Non-pigmented ciliary epithelial cell (primary cell): Measurements from ENCODE around the gene TRIM39.

Experiments used
- DNase-seq: peaks from one replicate; pipeline ENCODE4 v3.0.0-alpha.2; 2010; ENCODE audit warnings: low read depth

TRIM39 gene

DNA sequence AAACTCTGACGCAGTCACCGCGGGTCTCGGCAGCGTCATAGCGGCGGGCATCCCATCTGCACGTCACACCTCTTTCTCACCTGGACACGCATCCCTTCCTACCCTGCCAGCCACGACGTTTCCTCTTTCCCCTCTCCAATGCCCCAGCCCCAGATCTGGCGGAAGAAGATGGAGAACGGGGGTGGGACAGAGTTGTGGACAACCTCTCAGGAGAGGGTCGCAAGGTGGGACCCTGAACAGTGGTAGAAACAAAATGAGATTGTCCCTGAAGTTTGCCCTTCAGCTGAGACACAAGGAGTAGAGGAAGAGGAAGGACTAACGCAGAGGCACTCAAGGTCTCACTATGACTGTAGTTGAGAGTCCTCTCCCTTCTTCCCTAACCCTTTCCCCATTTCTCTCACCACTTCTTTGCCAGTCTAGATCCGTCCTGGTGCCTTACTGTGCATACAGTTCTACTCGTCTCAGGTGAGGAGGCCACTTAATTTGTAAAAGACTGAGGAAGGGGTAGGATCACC is 562 bp downstream of the TRIM39 start:
- DNase-seq, result no peak

DNA sequence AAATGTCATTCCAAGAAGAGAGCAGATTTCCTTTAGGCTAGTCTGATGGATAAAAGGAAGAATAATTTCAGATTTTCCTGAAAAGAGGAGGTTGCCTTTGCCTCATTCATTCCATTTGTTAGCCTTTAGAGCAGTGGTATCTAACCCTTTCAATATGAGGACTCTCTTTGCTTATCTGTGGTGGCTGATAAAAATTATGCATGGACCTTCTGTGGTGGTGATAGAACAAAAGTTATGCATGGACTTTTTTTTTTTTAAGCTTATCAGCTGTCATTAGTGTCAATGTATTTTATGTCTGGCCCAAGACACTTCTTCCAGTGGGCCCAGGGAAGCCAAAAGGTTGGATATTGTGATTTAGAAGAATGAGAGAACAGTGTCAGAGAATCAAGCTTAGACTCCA is 1.7 kb downstream of the TRIM39 start:
- DNase-seq, result no peak

DNA sequence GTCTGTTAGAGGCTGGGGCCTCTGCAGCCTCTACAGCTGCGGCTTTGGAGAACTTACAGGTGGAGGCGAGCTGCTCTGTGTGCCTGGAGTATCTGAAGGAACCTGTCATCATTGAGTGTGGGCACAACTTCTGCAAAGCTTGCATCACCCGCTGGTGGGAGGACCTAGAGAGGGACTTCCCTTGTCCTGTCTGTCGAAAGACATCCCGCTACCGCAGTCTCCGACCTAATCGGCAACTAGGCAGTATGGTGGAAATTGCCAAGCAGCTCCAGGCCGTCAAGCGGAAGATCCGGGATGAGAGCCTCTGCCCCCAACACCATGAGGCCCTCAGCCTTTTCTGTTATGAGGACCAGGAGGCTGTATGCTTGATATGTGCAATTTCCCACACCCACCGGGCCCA is 2.6 kb downstream of the TRIM39 start:
- no peak for DNase-seq

DNA sequence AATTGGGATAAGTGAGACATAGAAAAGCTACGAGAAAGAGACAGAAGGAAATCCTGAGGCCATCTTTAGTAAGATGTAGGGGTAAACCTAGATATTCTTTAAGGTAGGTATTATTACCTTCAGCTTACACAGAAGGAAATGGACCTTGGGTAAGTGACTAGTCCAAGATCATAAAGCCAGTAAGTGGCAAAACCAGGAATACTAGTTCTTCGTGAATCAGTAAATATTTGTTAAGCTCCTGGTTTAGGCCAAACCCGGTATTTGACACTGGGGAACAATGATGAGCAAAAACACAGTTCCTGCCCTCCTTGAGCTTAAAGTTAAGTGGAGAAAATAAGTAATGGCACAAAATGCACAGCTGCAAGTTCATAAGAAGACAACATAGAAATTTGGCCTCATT is 5.3 kb downstream of the TRIM39 start:
- no peak for DNase-seq

DNA sequence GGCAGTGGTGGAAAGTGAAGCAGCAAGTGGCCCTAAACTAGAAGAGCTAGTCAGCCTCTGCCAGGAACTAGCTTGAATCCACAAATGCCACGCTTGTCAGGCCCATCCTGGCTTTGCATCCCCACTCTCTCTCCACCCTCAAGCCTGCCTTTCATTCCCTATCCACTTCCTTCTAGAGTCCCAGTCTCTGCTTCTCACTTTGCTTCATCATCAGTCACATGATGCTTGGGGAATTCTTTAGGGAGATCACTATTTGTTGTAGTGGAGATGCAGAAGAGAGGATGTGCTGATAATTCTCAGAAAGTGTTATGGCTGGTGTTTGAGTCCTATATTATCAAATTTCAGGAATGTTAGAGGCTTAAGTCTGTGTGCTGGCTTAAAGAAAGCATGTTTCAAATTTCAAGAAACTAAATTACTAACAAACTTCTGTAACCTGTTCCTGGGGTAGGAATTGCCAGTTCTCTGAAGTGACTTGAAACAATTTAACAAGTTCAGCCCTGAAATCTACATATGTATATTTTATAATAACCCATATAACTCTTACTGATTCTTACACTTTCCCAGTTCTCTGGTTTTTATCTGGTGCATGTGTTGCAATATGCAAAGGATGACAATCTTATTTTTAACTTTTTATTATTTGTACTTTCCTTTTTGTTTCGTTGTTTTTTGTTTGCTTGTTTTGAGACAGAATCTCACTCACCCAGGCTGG is 7.5 kb downstream of the TRIM39 start:
- no peak for DNase-seq

DNA sequence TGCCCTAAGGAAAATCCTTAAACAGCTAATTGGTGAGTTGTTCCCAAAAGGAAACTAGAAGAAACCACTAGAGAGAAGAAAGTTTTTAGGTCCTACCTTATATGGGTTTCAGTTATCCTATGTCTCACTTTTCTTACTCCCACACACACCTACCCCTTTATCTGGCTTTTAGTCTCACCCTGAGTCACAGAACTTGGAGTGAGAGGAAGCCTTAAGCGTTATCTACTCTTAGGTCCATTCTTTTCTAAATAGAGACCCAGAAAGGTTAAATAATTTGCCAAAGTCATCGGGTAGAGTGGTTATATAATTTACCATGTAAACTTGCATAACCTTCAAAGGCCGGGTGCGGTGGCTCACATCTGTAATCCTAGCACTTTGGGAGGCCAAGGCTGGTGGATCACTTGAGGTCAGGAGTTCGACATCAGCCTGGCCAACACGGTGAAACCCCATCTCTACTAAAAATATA is 13.9 kb downstream of the TRIM39 start:
- no peak for DNase-seq

DNA sequence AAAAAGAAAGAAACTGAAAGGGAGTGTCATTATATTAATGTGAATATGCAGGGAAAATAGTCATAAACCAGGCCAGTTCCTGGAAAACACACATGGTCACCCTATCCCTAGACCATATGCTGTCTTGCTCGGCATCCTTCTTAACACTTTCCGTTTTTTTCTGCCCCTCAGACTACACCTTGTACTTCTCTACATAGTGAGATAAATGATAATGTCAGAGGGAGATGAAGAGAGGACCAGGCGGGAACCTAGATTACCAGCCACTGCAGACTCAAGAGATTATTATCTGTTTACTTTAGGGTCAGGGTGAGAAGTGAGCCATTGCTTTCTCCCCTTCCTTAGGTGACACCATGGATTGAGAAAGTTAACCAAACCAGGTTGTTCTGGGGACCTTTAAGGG is 14.5 kb downstream of the TRIM39 start:
- no peak for DNase-seq

DNA sequence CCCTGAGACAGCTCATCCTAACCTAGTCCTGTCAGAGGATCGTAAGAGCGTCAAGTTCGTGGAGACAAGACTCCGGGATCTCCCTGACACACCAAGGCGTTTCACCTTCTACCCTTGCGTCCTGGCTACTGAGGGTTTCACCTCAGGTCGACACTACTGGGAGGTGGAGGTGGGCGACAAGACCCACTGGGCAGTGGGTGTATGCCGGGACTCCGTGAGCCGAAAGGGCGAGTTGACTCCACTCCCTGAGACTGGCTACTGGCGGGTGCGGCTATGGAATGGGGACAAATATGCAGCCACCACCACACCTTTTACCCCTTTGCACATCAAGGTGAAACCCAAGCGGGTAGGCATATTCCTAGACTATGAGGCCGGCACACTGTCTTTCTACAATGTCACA is 15.0 kb downstream of the TRIM39 start:
- no peak for DNase-seq

DNA sequence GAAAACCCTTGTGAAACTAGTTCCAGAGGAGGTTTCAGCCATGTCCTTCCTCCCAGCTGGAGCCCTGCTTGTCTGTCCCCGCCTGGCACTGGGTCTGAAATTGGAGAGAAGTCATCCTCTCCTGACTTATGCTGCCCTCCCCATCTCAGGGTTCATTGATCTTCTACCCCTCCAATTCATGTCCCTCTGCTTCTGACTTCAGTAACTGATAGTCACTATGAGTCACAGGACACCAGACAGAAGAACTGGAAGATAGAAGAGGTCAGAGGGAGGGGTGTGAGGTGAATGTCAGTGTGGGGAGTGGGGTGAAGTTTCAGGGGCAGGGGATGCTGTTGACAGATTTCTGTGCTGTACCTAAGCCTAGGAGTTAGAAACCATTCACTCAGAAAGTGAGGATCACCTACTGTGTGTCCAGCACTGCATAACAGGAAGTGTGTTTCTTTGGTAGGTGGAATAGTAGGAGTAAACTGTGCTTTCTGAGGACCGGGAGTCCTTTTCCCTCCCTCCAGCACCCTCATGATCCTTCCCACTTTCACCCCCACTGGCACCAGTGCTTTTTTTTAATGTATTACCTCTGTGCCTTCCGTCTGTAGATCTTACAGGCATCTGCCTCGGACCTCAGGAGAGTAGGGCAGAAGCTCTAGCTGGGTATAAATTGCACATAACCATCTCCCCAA is 17.6 kb downstream of the TRIM39 start:
- DNase-seq, result no peak

DNA sequence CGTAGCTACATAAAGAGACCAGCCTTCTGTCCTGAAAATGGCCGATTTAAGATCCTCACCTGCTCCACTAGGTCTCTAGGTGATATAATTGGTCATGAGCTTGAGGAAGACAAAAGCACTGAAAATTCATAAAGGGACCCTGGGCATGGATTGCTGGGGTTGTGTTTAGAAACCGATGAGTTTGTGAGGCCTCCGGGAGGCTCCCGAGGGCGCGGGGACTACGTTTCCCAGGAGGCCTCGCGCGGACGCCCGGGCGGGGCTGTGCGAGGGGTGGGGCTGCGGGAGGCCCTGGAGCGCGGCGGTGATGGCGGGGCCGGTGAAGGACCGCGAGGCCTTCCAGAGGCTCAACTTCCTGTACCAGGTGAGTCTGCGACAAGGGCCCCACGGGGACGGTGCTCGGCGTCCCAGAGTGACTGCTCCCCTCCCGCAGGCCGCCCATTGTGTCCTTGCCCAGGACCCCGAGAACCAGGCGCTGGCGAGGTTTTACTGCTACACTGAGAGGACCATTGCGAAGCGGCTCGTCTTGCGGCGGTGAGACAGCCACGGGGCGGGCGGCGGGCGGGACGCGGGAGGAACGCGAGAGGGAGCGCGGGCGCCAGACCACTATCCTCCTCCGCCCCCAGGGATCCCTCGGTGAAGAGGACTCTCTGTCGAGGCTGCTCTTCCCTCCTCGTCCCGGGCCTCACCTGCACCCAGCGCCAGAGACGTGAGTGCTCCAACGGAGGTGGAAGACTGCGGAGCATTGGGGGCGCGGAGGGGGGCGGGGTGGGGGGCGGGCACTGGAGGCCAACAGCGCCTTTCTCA is 18.3 kb downstream of the TRIM39 start, which contains the start of gene RPP21:
TSS of gene RPP21 (plus strand) at position 289 of the 804 bp plus-strand sequence. CDS start at position 305, 16 bp downstream.
- DNase-seq, result no peak

DNA sequence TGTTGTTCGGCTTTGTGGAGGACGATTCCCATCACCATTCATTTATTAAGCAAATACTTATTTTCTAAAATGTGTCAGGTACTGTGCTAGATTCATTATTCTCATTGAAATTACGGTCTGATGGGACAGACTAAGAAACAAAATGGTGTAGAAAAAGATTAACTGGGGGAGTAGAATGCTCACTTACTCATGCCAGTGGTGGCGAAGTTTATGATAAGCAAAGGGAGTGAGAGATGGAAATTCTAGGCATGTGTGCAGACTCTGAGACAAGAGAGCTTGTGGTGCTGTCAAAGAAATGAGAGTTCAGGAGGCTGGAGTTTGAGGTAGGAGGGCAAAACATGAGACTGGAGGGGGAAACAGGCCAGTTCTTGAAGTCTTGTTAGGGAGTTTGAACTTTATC is 19.1 kb downstream of the TRIM39 start:
- DNase-seq, result no peak

DNA sequence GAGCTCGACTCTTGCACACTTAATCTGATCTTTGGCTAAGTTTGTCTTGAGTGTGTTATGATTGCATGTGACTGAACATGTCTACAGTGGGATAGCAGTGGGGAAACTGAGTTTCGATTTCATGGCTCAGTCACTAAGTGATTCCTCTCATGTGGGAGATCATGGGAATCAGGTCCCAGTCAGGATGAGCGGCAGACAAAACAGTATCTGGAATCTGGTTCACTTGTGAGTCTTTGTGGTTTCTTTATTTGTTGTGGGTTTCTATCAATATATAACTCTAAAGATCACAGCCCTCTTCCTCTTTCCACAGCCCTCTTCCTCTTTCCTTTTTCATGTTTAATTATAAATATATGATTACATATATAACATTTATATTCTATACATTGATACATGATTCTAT is 22.2 kb downstream of the TRIM39 start:
- no peak for DNase-seq

DNA sequence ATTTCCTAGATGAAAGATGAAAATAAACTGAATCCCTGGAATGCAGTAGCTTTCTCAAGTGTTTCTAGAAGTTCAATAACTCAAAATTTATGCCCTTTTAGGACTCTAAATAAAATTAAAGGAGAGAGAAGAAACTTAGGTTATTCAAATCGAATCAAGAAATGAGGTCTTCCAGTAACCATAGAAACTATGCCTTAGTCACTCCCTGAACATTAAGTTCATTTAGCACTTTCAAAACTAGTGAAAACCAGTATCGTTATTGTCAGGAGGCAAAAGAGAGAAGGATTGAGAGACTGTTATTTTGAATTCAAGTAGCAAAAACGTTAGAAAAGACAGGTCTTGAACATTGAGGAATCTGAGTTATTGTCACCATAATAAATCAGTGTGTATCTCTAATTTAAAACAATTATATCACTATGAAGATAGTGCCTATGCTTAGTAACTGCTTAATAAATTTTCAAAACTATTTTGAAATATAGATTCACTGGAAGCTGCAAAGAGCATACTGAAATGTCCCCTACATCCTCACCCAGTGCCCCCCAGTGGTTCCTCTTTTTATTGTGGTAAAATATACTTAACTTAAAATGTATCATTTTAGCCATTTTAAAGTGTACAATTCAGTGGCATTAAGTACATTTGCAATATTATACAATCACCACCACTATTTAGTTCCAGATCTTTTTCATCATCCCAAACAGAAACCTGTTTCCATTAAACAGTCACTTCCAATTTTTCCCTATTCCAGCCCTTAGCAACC is 22.9 kb downstream of the TRIM39 start:
- DNase-seq, result no peak

DNA sequence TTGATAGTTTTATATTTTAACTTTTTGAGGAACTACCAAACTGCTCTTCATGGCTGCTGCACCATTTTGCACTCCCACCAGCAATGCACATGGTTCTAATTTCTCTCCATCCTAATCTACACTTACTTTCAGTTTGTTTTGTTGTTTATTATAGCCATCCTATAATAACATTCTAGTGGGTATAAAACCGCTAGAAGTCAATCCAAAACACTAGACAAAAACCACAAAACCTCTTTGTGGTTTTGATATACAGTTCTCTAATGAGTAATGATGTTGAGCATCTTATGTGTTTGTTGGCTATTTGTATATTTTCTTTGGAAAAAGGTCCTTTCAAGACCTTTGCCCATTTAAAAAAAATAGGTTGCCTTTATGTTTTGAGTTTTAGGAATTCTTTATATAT is 23.8 kb downstream of the TRIM39 start:
- DNase-seq, result no peak

DNA sequence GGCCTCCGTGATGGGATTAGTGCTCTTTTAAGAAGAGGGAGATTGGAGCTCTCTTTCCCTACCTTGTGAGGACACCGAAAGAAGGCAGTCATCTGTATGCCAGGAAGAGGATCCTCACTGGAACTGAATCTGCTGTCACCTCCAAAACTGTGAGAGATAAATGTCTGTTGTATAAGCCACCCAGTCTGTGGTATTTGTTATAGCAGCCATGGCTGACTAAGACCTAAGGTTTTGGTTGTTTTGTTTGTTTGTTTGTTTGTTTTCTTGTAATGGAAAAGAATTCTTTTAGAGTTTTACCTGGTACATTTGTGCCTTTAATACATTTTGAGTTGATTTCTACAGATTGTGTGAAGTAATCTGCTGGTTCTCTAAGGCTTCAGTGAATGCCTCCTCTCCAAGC is 25.8 kb downstream of the TRIM39 start:
- DNase-seq, result no peak

DNA sequence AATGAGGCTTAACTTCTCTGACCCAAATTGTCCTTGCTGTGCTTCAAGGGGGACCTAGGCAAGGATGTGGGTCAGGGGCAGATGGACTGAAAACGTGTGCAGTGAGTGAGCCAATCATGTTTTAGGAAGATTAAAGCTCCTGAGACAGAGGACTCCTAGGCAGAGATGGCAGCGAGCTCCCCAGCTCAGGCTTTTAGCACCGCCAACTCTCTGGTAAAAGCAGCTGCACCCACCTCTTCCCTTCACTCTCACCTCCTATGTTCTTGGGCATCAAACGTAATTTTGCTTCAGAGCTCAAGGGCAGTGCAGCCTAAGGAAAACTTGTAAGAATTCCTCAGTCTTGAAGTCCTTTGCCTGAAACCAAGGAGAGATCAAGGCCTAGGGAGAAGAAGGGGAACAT is 28.6 kb downstream of the TRIM39 start:
- DNase-seq, result no peak

DNA sequence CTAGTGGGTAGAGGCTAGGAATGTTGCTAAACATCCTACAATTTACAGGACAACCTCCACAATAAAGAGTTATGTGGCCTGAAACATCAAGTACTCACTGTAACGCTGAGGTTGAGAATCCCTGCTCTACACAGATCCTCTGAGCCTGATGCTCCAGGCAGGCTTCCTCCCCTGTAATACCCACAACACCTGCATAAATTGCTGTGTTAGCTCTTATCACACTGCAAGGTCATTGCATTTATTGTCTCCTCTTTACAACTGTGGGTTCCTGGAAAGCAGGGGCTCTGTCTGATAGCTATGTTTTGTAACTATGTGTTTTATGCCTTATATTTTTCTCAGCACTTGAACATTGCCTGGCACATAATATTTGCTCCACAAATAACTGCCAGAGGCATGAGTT is 29.8 kb downstream of the TRIM39 start:
- no peak for DNase-seq

DNA sequence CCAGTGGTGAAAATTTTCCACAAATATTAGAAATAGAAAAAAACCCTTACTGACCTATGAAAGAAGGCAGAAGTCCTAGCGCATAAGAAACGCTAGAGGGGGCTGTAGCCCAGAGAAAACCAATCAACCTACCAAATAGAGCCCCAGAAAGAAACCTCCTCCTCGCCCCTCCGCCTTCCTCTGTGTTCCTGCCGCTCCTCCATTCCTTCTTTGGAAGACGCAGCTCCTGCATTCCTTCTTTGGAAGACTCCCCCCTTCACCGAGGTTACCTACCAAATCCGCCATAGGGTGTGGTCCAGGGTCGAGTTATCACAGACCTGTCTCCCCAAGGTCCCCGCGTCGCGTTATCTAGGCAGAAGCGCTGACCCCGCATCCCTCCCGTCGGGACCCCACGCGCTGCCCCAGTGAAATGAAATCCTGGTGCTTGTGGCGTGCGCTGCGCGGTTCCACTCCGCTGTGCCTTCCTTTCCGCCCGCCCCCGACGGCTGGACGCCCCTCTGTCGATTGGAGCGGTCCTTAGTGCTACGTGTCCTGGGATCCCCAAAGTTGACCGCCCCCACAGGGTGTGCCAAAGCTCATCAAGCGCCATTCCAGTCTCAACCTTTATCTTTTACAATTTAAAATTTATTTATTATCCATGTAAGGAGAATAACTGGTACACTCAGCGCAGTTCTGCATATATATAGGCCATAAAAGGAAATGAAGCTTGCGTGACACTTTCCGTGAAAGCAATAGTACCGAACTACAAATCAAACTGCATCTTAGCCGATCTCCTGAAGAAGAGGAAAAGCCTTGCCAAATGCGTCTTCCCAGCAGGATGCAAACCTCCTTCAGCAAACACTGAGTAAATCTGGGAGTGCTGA is 31.2 kb downstream of the TRIM39 start:
- DNase-seq, result peak; percentile 52

DNA sequence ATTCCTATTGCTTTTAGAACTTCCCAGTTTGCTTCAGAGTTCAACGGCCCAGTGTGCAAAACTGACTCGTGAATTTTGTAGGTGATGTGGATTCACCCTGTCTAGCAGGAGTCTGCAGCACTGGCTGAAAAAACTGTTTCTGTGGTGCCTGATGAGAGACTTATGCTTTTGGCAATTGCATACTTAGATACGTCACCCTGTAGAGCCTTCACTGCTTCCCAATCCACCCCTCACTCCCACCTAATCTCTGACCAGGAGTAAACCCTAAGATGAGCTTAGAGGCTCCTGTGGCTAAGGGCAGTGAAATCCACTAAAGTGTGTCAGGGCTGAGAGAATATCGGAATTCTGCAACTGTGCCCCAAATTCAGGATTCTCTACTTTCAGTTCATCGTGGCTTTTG is 32.5 kb downstream of the TRIM39 start:
- no peak for DNase-seq

DNA sequence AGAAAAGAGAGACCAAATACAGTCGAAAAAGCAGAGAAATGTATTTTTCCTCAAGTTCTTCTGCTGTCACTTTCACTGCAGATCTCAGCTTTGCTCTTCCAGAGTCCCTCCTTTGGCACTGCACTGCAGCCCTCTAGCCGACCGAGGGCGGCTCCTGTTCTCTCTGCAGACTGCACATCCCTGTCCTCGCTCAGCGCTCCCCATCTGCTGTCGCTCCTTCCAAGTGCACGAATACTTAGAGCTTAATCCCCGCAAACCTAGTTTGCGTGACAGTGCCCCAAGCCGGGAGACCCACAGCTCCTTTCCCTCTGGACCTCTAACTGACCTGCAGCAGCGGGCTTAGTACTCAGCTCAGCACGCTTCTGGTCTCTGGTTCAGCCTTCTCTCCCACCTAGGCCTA is 33.4 kb downstream of the TRIM39 start:
- DNase-seq, result no peak

DNA sequence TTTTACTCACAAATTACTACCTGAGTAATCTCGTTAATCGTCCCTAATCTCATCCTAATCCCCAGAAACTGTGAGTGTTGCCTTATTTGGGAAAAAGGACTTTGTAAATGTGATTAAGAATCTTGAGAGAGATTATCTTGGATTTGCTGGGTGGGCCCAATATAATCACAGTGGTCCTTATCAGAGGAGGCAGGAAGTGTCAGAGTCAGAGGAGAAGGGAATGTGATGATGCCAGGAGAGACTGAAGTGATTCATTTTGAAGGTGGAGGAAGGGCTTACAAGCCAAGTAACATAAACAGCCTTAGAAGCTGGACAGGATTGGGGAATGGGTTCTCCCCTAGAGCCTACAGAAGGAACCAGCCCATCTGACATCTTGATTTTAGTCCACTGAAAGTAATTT is 34.9 kb downstream of the TRIM39 start:
- no peak for DNase-seq
